SK-MEL-5 (cell line): ENCODE measurements around the gene GDE1. TPM values are rescaled to one million over a fixed set of nuclear protein-coding genes. Genes with fewer than 3 reads are reported as not detected.
"Not testable (repeated sequence)": the region's sequence is repeated elsewhere in the genome, so short reads cannot be mapped to it uniquely, and the experiment has no call there.

Source experiments
- DNase-seq: peaks from one replicate; pipeline ENCODE4 v3.0.0-alpha.2; 2016; ENCODE audit warnings: low read depth, low spot score
- in situ Hi-C: cut with HindIII; loops from 2 replicates; pipeline ENCODE4 v1.10.0; 2016; ENCODE audit warnings: low sequenced_read_pairs, high pct_unique_total_duplicates, low pct_unique_long_range_greater_than_20kb
- polyA plus RNA-seq, 2 experiments: library from polyadenylated mRNA; depleted of rRNA; stranded (reverse); fragments of >200 nt; gene quantifications; 2 replicates each; pipeline ENCODE4 v1.2.3, GENCODE V29; 2015
- total RNA-seq: library from RNA; depleted of rRNA; stranded (reverse); fragments of >200 nt; shearing (Covaris generic); gene quantifications from 2 replicates; pipeline ENCODE4 v1.2.3, GENCODE V29; 2014; rRNA removed

GDE1 gene
- 53.8 and 57.5 TPM in 2 replicates for total RNA-seq
- 51.1 and 66.6 TPM in 2 replicates for polyA plus RNA-seq (2015; cell fraction: cytosol; rRNA removed)
- polyA plus RNA-seq (2015; cell fraction: nucleus; rRNA removed): 5.3 and 7.2 TPM in 2 replicates

GRCh38 chr16:19521471-19522396 is at the start of gene GDE1:
TSS of gene GDE1 (minus strand) at chr16:19522098. CDS start at chr16:19521964, 134 bp downstream.
- peak; percentile 88 for DNase-seq
- in situ Hi-C loops: no loop called here

- in situ Hi-C loops: no loop called here
- no peak for DNase-seq
Observed at GRCh38 chr16:19567560-19567959, 45.7 kb upstream of the GDE1 start.

GRCh38 chr16:19566362-19566761 is 44.5 kb upstream of the GDE1 start:
- in situ Hi-C loops: no loop called here
- no peak for DNase-seq

- in situ Hi-C loops: no loop called here
- no peak for DNase-seq
Observed at GRCh38 chr16:19563377-19563776, 41.5 kb upstream of the GDE1 start.

GRCh38 chr16:19560078-19560477 is 38.2 kb upstream of the GDE1 start:
- in situ Hi-C loops: no loop called here
- no peak for DNase-seq

- in situ Hi-C loops: no loop called here
- DNase-seq: peak; percentile 68
Observed at GRCh38 chr16:19559242-19559910, 37.5 kb upstream of the GDE1 start.

GRCh38 chr16:19555938-19556771 is 34.3 kb upstream of the GDE1 start:
- in situ Hi-C loops: no loop called here
- DNase-seq: peak; percentile 94

- in situ Hi-C loops: no loop called here
- DNase-seq: peak; percentile 98
Observed at GRCh38 chr16:19555186-19555937, 33.5 kb upstream of the GDE1 start, which contains the start of gene VPS35L. TSS of gene VPS35L (plus strand) at chr16:19555703. CDS start at chr16:19555730, 27 bp downstream.

GRCh38 chr16:19549673-19550072 is 27.8 kb upstream of the GDE1 start:
- in situ Hi-C loops: no loop called here
- DNase-seq: no peak

GRCh38 chr16:19548144-19548543 is 26.2 kb upstream of the GDE1 start:
- in situ Hi-C loops: no loop called here

GRCh38 chr16:19543278-19543996 is 21.5 kb upstream of the GDE1 start:
- DNase-seq, in situ Hi-C loops: not testable (repeated sequence)

More at GRCh38 chr16:19548144-19548543, 26.2 kb upstream of the GDE1 start:
- no peak for DNase-seq

GRCh38 chr16:19542138-19542821 is 20.4 kb upstream of the GDE1 start:
- in situ Hi-C loops: no loop called here
- no peak for DNase-seq

GRCh38 chr16:19540241-19540970 is 18.5 kb upstream of the GDE1 start:
- no peak for DNase-seq
- in situ Hi-C loops: no loop called here

GRCh38 chr16:19532601-19533000 is 10.7 kb upstream of the GDE1 start:
- DNase-seq: peak; percentile 11
- in situ Hi-C loops: no loop called here

GRCh38 chr16:19528666-19529065 is 6.8 kb upstream of the GDE1 start:
- no peak for DNase-seq
- in situ Hi-C loops: no loop called here
